GM13976 (cell line): Measurements from ENCODE around the gene STIM1.
"Not testable (repeated sequence)": the region's sequence is repeated elsewhere in the genome, so short reads cannot be mapped to it uniquely, and the experiment has no call there.

Experiments
- DNase-seq: peaks from one replicate; pipeline ENCODE4 v3.0.0; 2012; ENCODE audit warnings: low spot score
- in situ Hi-C: fragments of 300-500 bp; cut with MboI; formaldehyde crosslinking; loops from one replicate; pipeline ENCODE4 v1.12.0; 2022; ENCODE audit warnings: low sequenced_read_pairs, mixed read lengths, inconsistent platforms; ENCODE audit not compliant: unreplicated experiment
- TF ChIP-seq, protein P1 (sequence below): IDR thresholded peaks from 2 replicates; pipeline ENCODE4 v1.5.1; 2012; ENCODE audit warnings: borderline replicate concordance, mild to moderate bottlenecking; ENCODE audit not compliant: insufficient read depth; ENCODE audit errors: extremely low read depth, missing control alignments, control extremely low read depth

The STIM1 gene

GRCh38 chr11:3994030-3994640 lies 138.7 kb downstream of the STIM1 start:
- TF ChIP-seq, protein P1, sequence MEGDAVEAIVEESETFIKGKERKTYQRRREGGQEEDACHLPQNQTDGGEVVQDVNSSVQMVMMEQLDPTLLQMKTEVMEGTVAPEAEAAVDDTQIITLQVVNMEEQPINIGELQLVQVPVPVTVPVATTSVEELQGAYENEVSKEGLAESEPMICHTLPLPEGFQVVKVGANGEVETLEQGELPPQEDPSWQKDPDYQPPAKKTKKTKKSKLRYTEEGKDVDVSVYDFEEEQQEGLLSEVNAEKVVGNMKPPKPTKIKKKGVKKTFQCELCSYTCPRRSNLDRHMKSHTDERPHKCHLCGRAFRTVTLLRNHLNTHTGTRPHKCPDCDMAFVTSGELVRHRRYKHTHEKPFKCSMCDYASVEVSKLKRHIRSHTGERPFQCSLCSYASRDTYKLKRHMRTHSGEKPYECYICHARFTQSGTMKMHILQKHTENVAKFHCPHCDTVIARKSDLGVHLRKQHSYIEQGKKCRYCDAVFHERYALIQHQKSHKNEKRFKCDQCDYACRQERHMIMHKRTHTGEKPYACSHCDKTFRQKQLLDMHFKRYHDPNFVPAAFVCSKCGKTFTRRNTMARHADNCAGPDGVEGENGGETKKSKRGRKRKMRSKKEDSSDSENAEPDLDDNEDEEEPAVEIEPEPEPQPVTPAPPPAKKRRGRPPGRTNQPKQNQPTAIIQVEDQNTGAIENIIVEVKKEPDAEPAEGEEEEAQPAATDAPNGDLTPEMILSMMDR: no peak
- no peak for DNase-seq
- in situ Hi-C loops: no loop called here

DNA sequence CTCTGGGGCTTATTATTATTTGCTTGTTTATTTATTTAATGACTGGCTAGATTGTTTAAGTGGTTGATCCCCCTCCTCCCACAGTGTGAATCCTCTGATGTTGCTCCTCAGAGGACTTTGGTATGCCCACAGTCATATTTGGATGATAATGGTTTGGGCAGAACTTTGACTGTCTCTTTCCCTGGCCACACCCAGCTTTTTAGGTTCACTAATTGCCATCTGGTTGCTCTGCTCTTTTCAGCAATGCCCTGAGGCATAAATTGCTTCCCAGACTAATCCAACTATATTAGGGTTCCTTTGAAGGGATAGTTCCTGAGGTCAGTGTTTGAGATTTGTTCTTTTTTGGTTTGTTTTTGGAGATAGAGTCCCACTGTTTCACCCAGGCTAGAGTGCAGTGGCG lies 139.8 kb downstream of the STIM1 start:
- in situ Hi-C loops: no loop called here
- TF ChIP-seq, protein P1: no peak
- no peak for DNase-seq

DNA sequence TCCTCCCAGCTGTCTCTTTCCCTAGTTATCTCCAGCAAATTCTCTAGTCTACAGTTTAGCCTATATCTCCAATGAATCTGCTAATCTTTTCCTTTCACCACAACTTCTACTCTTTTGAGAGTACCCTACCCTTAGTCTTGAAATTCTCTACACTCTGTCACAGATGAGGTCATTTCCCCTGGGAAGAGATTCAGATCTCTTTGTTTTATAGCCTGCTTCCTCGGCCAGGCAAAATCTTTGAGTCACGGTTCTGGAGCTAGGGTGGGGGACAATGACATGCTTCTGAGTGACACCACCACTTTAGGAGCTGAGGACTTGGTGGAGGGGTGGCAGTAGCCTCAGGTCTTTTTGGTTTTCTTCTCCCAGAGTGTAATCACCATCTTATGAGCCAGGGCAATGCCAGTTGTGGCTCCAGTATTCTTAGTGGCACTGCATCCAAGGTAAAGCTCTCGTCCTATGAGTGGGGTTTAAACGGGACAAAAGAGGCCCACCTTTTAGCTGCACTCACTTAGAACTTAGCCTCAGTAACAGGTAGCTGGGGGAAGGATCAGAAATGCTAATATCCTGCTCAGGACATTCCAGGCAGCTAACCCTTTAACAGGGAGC lies 140.6 kb downstream of the STIM1 start:
- in situ Hi-C loops: no loop called here
- TF ChIP-seq, protein P1: no peak
- no peak for DNase-seq

DNA sequence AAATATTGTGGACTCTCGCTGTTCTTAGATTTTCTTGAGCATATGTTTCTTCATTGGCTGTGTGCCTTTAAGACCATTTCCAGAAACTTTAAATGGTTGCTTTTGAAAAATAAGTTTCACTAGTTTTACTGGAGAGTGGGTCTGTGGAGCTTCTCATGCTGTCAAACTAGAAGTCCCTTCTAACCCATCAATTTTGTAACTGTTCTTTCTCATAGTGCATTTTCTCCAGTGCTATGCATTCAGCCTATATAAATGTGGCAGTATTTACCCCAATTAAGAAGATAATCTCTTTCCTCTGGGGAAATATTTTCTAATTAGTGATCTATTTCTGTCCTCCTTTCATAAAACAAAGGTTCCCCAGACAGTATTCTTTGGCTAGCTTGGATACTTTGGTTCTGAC lies 141.2 kb downstream of the STIM1 start:
- TF ChIP-seq, protein P1: no peak
- no peak for DNase-seq
- in situ Hi-C loops: no loop called here

- DNase-seq, in situ Hi-C loops: not testable (repeated sequence)
These were observed 149.3 kb downstream of the STIM1 start for GRCh38 chr11:4004753-4005152.

- in situ Hi-C loops: no loop called here
- TF ChIP-seq, protein P1: no peak
- DNase-seq: no peak
These were observed 151.6 kb downstream of the STIM1 start for GRCh38 chr11:4006946-4007680.

DNA sequence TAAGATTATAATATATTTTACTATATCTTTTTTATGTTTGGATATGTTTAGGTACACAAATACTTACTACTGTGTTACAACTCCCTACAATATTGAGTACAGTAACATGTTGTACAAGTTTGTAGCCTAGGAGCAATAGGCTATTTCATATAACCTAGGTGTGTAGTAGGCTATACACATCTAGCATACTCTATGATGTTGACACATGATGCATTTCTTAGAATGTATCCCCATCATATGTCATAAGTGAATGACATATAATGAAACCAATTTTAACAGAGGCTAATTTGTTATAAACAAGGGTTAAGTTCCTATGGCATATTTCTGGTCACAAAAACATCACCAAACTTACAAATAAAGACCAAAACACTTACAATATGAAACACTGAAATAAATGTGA lies 152.7 kb downstream of the STIM1 start:
- TF ChIP-seq, protein P1: no peak
- no peak for DNase-seq
- in situ Hi-C loops: no loop called here

DNA sequence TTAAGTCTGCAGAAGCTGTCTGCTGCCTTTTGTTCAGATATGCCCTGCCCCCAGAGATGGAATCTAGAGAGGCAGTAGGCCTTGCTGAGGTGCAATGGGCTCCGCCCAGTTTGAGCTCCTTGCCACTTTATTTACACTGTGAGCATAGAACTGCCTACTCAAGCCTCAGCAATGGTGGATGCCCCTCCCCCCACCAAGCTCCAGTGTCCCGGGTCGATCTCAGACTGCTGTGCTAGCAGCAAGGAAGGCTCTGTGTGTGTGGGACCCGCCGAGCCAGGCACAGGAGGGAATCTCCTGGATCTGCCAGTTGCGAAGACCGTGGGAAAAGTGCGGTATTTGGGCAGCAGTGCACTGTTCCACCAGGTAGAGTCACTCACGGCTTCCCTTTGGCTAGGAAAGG lies 161.1 kb downstream of the STIM1 start:
- DNase-seq, in situ Hi-C loops: not testable (repeated sequence)
